GM21619 (cell line): ENCODE measurements around the gene LRRK2.
"Not testable (repeated sequence)": the region's sequence is repeated elsewhere in the genome, so short reads cannot be mapped to it uniquely, and the experiment has no call there.

Experiments used
- ATAC-seq: cut with Tn5 transposase; IDR thresholded peaks from one replicate; pipeline ENCODE4 v1.9.1; 2021; ENCODE audit not compliant: unreplicated experiment

Gene LRRK2

GRCh38 chr12:40211186-40211585 is 13.6 kb upstream of the LRRK2 start:
- not testable (repeated sequence) for ATAC-seq

GRCh38 chr12:40212566-40212965 is 12.2 kb upstream of the LRRK2 start:
- no peak for ATAC-seq

- ATAC-seq, result no peak
These were observed 8.8 kb upstream of the LRRK2 start for GRCh38 chr12:40215982-40216381.

- no peak for ATAC-seq
These were observed 8.1 kb upstream of the LRRK2 start for GRCh38 chr12:40216516-40217288.

- no peak for ATAC-seq
These were observed 5.0 kb upstream of the LRRK2 start for GRCh38 chr12:40219760-40220159.

GRCh38 chr12:40222247-40222646 is 2.5 kb upstream of the LRRK2 start:
- no peak for ATAC-seq

- ATAC-seq, result no peak
These were observed 1.2 kb upstream of the LRRK2 start for GRCh38 chr12:40223646-40224045.

- ATAC-seq, result no peak
These were observed 663 bp downstream of the LRRK2 start for GRCh38 chr12:40225337-40225983.

GRCh38 chr12:40225984-40226602 is 1.3 kb downstream of the LRRK2 start:
- peak; percentile 57 for ATAC-seq

- ATAC-seq, result no peak
These were observed 1.9 kb downstream of the LRRK2 start for GRCh38 chr12:40226705-40227104.

GRCh38 chr12:40227447-40227846 is 2.6 kb downstream of the LRRK2 start:
- no peak for ATAC-seq

GRCh38 chr12:40228727-40229126 is 3.9 kb downstream of the LRRK2 start:
- no peak for ATAC-seq

- no peak for ATAC-seq
These were observed 5.2 kb downstream of the LRRK2 start for GRCh38 chr12:40229690-40230651.

- ATAC-seq, result no peak
These were observed 7.8 kb downstream of the LRRK2 start for GRCh38 chr12:40232602-40233001.

GRCh38 chr12:40233741-40234367 is 9.1 kb downstream of the LRRK2 start:
- ATAC-seq, result no peak

- ATAC-seq, result no peak
These were observed 11.6 kb downstream of the LRRK2 start for GRCh38 chr12:40236357-40236850.

- ATAC-seq, result no peak
These were observed 13.6 kb downstream of the LRRK2 start for GRCh38 chr12:40238266-40238902.

- no peak for ATAC-seq
These were observed 14.2 kb downstream of the LRRK2 start for GRCh38 chr12:40238979-40239378.

GRCh38 chr12:40240779-40241178 is 16.0 kb downstream of the LRRK2 start:
- no peak for ATAC-seq

GRCh38 chr12:40241741-40242140 is 16.9 kb downstream of the LRRK2 start:
- no peak for ATAC-seq
